NCI-H446 treated with DMSO at 0.1 percent for 48 hours (cell line): ENCODE results near the gene B3GAT3.
A peak's percentile ranks its signal among the peaks of the same experiment; 100 is the strongest.
"Not testable (repeated sequence)": the region's sequence is repeated elsewhere in the genome, so short reads cannot be mapped to it uniquely, and the experiment has no call there.

Source experiments
- DNase-seq: peaks from one replicate; lab custom pipeline; 2025; lab: John Stamatoyannopoulos, UW

B3GAT3 gene

GRCh38 chr11:62621567-62622470 is at the start of gene B3GAT3:
B3GAT3 (minus strand) TSS chr11:62621986; CDS start chr11:62621947, 39 bp downstream.
- peak; percentile 97 for DNase-seq

- DNase-seq, result no peak
These were observed 49.4 kb upstream of the B3GAT3 start for GRCh38 chr11:62671236-62671607.

- DNase-seq, result peak; percentile 30
These were observed 47.8 kb upstream of the B3GAT3 start for GRCh38 chr11:62669420-62670161.

- DNase-seq, result no peak
These were observed 45.7 kb upstream of the B3GAT3 start for GRCh38 chr11:62667460-62667859.

- DNase-seq, result no peak
These were observed 44.6 kb upstream of the B3GAT3 start for GRCh38 chr11:62666259-62666926.

- no peak for DNase-seq
These were observed 43.9 kb upstream of the B3GAT3 start for GRCh38 chr11:62665599-62666258.

GRCh38 chr11:62665075-62665598 is 43.4 kb upstream of the B3GAT3 start, which contains the start of the genes C11orf98 and CSKMT:
C11orf98 (minus strand) TSS chr11:62665210; CDS start chr11:62665169, 41 bp downstream.
CSKMT (plus strand) TSS chr11:62665312; CDS start chr11:62665880, 568 bp downstream.
- DNase-seq, result peak; percentile 92

- DNase-seq, result peak; percentile 22
These were observed 42.8 kb upstream of the B3GAT3 start for GRCh38 chr11:62664405-62665074.

- DNase-seq, result no peak
These were observed 35.1 kb upstream of the B3GAT3 start for GRCh38 chr11:62656796-62657429.

- DNase-seq, result no peak
These were observed 32.5 kb upstream of the B3GAT3 start for GRCh38 chr11:62654297-62654696.

GRCh38 chr11:62652161-62653006 is 30.6 kb upstream of the B3GAT3 start:
- no peak for DNase-seq

GRCh38 chr11:62650283-62650682 is 28.5 kb upstream of the B3GAT3 start:
- not testable (repeated sequence) for DNase-seq

- DNase-seq, result no peak
These were observed 27.7 kb upstream of the B3GAT3 start for GRCh38 chr11:62649486-62649885.

GRCh38 chr11:62648967-62649364 is 27.2 kb upstream of the B3GAT3 start:
- DNase-seq, result no peak

GRCh38 chr11:62648185-62648966 is 26.6 kb upstream of the B3GAT3 start:
- no peak for DNase-seq

GRCh38 chr11:62647609-62648005 is 25.8 kb upstream of the B3GAT3 start:
- no peak for DNase-seq

- no peak for DNase-seq
These were observed 25.2 kb upstream of the B3GAT3 start for GRCh38 chr11:62646825-62647608.
